ENCODE data around the gene TUSC2. TPM values are rescaled to one million over a fixed set of nuclear protein-coding genes. Genes with fewer than 3 reads are reported as not detected.
A peak's percentile ranks its signal among the peaks of the same experiment; 100 is the strongest.

TUSC2 gene
- total RNA-seq, 1 donor from 2014 or later = 16.9 TPM

DNA sequence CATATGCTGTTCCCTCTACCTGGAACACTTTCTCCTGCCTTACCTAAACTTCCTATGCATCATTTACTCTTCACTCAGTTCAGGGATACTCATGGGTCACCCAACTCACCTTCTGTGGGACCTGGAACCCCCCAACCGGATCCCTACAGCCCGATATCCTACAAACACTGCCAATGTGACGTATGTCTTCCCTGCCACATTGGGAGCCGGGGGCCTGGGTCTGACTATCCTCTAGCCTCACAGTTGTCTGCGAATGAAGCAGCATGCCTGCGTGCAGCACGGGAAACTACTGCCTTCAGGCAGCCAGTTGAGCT lies 22.1 kb upstream of the TUSC2 start:
- H3K4me3 Mint-ChIP-seq (ENCODE audit: unreplicated experiment) = peak overlapping the region; percentile 95
- peaks cover 25% of the 10 kb centered on the region for H3K4me1 Mint-ChIP-seq (ENCODE audit: unreplicated experiment)
- no peaks in the 10 kb centered on the region for H3K27me3 Mint-ChIP-seq (ENCODE audit: unreplicated experiment)
- TF ChIP-seq, protein P1, sequence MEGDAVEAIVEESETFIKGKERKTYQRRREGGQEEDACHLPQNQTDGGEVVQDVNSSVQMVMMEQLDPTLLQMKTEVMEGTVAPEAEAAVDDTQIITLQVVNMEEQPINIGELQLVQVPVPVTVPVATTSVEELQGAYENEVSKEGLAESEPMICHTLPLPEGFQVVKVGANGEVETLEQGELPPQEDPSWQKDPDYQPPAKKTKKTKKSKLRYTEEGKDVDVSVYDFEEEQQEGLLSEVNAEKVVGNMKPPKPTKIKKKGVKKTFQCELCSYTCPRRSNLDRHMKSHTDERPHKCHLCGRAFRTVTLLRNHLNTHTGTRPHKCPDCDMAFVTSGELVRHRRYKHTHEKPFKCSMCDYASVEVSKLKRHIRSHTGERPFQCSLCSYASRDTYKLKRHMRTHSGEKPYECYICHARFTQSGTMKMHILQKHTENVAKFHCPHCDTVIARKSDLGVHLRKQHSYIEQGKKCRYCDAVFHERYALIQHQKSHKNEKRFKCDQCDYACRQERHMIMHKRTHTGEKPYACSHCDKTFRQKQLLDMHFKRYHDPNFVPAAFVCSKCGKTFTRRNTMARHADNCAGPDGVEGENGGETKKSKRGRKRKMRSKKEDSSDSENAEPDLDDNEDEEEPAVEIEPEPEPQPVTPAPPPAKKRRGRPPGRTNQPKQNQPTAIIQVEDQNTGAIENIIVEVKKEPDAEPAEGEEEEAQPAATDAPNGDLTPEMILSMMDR (IDR thresholded peaks at IDR 0.05) = no peak
- no peaks in the 10 kb centered on the region for H3K9me3 Mint-ChIP-seq (ENCODE audit: unreplicated experiment)
- H3K36me3 Mint-ChIP-seq (ENCODE audit: unreplicated experiment) = peaks cover 5% of the 10 kb centered on the region
- no peak for DNase-seq (ENCODE audit: extremely low spot score, unreplicated experiment)
- H3K27ac Mint-ChIP-seq (ENCODE audit: unreplicated experiment) = peak overlapping the region; percentile 98

DNA sequence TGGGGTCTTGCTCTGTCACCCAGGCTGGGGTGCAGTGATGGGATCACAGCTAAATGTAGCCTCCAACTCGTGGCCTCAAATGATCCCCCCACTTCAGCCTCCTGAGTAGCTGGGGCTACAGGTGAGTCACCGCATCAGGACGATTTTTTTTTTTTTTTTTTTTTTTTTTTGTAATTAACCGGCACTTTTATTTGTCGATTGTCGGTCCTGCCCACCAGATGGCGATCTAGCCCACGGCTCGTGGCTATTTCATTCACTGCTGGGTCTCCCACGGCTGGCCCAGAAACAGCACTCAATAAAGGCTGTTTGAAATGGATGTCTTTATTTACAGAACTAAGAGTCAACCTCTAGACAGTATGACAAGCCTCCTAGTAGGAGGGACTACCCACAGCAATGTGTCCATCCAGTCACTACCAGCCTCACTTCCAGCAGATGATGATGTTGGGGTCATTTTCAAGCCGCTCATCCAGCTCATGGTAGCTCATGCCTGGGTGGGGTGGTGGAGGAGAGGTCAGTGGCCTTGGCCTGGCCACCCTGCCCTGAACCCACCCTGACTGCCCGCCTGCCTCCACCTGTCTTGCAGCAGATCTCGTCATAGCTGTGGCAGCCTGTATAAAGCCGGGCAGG lies 19.3 kb upstream of the TUSC2 start:
- no peaks in the 10 kb centered on the region for H3K27me3 Mint-ChIP-seq (ENCODE audit: unreplicated experiment)

DNA sequence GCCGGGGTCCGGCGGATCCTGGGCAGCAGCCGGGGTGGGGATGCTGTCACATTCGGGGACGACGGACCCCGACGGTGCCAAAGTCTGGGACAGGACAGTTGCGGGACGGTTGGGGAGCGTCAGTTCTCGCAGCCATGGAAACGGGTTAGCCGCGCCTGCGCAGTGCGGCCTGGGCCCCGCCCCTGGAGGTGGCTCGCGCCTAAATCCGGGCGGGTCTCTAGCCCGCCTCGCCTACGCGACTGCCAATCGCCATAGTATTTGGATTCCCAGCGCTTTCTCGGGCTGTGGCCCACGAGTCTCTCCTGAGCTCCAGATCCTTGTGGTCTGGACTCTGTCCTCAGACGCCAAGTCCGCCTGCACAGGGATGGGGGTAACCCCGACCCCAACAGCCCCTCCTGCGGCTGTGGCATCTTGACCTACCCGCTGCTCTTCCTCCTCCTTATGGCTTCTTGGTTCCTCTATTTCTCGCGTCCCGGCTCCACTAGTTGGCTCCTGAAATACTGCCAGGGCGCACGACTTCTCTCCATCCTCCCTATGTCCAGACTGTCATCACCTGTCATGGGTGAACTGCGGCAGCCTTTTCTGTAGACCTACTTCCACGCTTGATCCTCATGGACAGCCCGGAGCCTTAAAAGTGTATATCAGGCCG lies 17.7 kb upstream of the TUSC2 start, which contains the start of gene ZMYND10:
ZMYND10 (minus strand) TSS at position 147 of the 649 bp plus-strand sequence. CDS start 153 bp downstream, outside the sequence.
- H3K4me3 Mint-ChIP-seq (ENCODE audit: unreplicated experiment) = peak within 1 kb of the TSS; percentile 64
- peak; percentile 90 for DNase-seq (ENCODE audit: extremely low spot score, unreplicated experiment)
- H3K27ac Mint-ChIP-seq (ENCODE audit: unreplicated experiment) = no peak within 1 kb of the TSS
- H3K9me3 Mint-ChIP-seq (ENCODE audit: unreplicated experiment) = no peaks in the 10 kb centered on the region
- H3K27me3 Mint-ChIP-seq (ENCODE audit: unreplicated experiment) = no peaks in the 10 kb centered on the region
- TF ChIP-seq, protein P1 (IDR thresholded peaks at IDR 0.05) = no peak
- H3K36me3 Mint-ChIP-seq (ENCODE audit: unreplicated experiment) = no peaks in the 10 kb centered on the region
- peaks cover 19% of the 10 kb centered on the region for H3K4me1 Mint-ChIP-seq (ENCODE audit: unreplicated experiment)

More for the DNA sequence above, 19.3 kb upstream of the TUSC2 start:
- H3K4me3 Mint-ChIP-seq (ENCODE audit: unreplicated experiment) = no peak overlapping the region
- no peaks in the 10 kb centered on the region for H3K9me3 Mint-ChIP-seq (ENCODE audit: unreplicated experiment)
- DNase-seq (ENCODE audit: extremely low spot score, unreplicated experiment) = no peak
- peak overlapping the region; percentile 47 for H3K27ac Mint-ChIP-seq (ENCODE audit: unreplicated experiment)
- H3K36me3 Mint-ChIP-seq (ENCODE audit: unreplicated experiment) = no peaks in the 10 kb centered on the region
- TF ChIP-seq, protein P1 (IDR thresholded peaks at IDR 0.05) = peak; percentile 72
- H3K4me1 Mint-ChIP-seq (ENCODE audit: unreplicated experiment) = peaks cover 25% of the 10 kb centered on the region

DNA sequence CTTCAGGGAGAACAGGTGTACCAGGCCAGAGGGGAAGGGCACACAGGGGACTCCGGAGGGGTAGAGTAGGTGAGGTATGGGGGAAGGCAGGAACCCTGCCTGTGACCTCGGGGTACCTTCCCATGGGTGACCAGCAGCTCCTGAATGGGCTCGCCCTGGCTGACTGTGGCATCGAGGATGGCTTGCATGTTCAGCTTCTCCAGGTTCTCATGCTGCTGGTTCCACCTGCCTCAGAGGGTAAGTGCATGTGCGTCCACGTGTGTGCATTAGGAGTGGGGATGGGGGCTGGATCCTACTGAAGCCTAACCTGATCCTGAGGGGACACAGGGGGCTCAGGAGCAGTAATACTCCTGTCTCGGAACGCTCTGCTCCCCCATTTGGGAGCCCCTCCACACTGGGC lies 17.0 kb upstream of the TUSC2 start:
- Mint-ChIP-seq H3K36me3 (ENCODE audit: unreplicated experiment) (no peaks in the 10 kb centered on the region), H3K4me3 (ENCODE audit: unreplicated experiment) (peak overlapping the region; percentile 64)

More for the DNA sequence above, 17.0 kb upstream of the TUSC2 start:
- no peak for DNase-seq (ENCODE audit: extremely low spot score, unreplicated experiment)
- Mint-ChIP-seq H3K27me3 (ENCODE audit: unreplicated experiment) (no peaks in the 10 kb centered on the region), H3K4me1 (ENCODE audit: unreplicated experiment) (peaks cover 15% of the 10 kb centered on the region), H3K9me3 (ENCODE audit: unreplicated experiment) (no peaks in the 10 kb centered on the region), H3K27ac (ENCODE audit: unreplicated experiment) (no peak overlapping the region)
- TF ChIP-seq, protein P1 (IDR thresholded peaks at IDR 0.05) = no peak

Data from osteocyte (in vitro differentiated cells).